ENCODE data around the gene RXRG.

DNA sequence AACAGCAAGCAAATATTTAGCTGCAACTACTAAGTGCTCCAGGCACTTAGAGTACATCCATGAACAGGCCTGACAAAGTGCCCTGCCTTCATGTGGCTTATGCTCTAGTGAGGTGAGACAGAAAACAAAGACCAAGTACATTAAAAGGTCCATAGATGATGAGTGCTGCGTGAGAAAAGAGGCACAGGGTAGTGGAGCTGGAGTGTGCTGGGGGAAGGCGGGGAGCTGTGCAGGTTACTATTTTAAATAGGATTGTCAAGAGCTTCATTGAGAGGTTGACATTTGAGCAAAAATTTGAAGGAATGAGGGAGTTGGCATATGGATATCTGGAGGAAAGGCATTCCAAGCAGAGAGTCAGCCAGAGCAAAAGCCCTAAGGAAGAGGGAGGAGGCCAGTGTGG is 29.3 kb upstream of the RXRG start:
- TF ChIP-seq, protein P1, sequence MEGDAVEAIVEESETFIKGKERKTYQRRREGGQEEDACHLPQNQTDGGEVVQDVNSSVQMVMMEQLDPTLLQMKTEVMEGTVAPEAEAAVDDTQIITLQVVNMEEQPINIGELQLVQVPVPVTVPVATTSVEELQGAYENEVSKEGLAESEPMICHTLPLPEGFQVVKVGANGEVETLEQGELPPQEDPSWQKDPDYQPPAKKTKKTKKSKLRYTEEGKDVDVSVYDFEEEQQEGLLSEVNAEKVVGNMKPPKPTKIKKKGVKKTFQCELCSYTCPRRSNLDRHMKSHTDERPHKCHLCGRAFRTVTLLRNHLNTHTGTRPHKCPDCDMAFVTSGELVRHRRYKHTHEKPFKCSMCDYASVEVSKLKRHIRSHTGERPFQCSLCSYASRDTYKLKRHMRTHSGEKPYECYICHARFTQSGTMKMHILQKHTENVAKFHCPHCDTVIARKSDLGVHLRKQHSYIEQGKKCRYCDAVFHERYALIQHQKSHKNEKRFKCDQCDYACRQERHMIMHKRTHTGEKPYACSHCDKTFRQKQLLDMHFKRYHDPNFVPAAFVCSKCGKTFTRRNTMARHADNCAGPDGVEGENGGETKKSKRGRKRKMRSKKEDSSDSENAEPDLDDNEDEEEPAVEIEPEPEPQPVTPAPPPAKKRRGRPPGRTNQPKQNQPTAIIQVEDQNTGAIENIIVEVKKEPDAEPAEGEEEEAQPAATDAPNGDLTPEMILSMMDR (IDR thresholded peaks at IDR 0.05) = no peak
- TF ChIP-seq POLR2A (IDR thresholded peaks at IDR 0.05; ENCODE audit: low read depth) = no peak

All from esophagus muscularis mucosa (tissue), 3 donors.